GM12878 (cell line): ENCODE measurements around the gene PODN. TPM values are rescaled to one million over a fixed set of nuclear protein-coding genes. Genes with fewer than 3 reads are reported as not detected.

Experiments used
- ATAC-seq: fragments of 200-7000 bp; cut with Tn5 transposase; 3 replicates; pipeline ENCODE4 v1.9.1; 2020; ENCODE audit warnings: mild to moderate bottlenecking, moderate library complexity
- BruUV-seq: library from RNA; stranded (reverse); fragments of 400-500 nt; replicated peaks from 2 replicates; lab custom pipeline; 2021; lab: Mats Ljungman, UMichigan
- CTCF ChIA-PET: fragments of 300-600 bp; sonication (Branson Sonifier 250); formaldehyde crosslinking; extraction: SDS; loops from one replicate; lab custom pipeline; 2021; ENCODE audit warnings: inconsistent platforms; lab: Yijun Ruan, JAX
- POLR2A ChIA-PET: fragments of 350-600 bp; formaldehyde crosslinking; extraction: SDS; loops from one replicate; lab custom pipeline; 2021; ENCODE audit warnings: inconsistent platforms; lab: Charles Lee
- RAD21 ChIA-PET: fragments of 300-600 bp; sonication (Branson Sonifier 250); formaldehyde crosslinking; loops from one replicate; lab custom pipeline; 2023; ENCODE audit warnings: antibody characterized with exemption; ENCODE audit not compliant: unreplicated experiment; lab: Charles Lee
- SMC1A ChIA-PET: fragments of 300-600 bp; sonication (Branson Sonifier 250); formaldehyde crosslinking; loops from one replicate; lab custom pipeline; 2023; ENCODE audit not compliant: unreplicated experiment, uncharacterized antibody; lab: Charles Lee
- DNase-seq: peaks from one replicate; pipeline ENCODE4 v3.0.0-alpha.2; 2011; ENCODE audit warnings: low read depth, low spot score
- FAIRE-seq: peaks from 3 replicates; lab custom pipeline; 2011; peaks lifted over from hg19 to GRCh38; lab: Jason Lieb, UNC
- H2AFZ ChIP-seq: 2 replicates; pipeline ENCODE4 v1.6.0; 2011; ENCODE audit warnings: low read depth, low read length, control low read depth; ENCODE audit not compliant: control insufficient read depth
- H3K27ac ChIP-seq: 2 replicates; pipeline ENCODE4 v1.5.1; 2011; ENCODE audit warnings: control low read depth; ENCODE audit not compliant: control insufficient read depth, insufficient read depth
- H3K27me3 ChIP-seq, 2 experiments: replicated peaks in 1 of 2; 2 replicates each; pipeline versions ENCODE4 v1.6.0 to v1.6.1; 2011; ENCODE audit warnings: low read length in 1 of 2; ENCODE audit not compliant: control insufficient read depth in 2 of 2, insufficient read depth in 2 of 2
- H3K36me3 ChIP-seq, 2 experiments: 2 replicates each; pipeline ENCODE4 v1.5.1; 2011; ENCODE audit warnings: low read length in 1 of 2; ENCODE audit not compliant: control insufficient read depth in 2 of 2, insufficient read depth in 2 of 2
- H3K4me1 ChIP-seq: 2 replicates; pipeline ENCODE4 v1.6.1; 2011; ENCODE audit warnings: mild to moderate bottlenecking, low read length, moderate library complexity, mixed read lengths; ENCODE audit not compliant: control insufficient read depth, insufficient read depth
- H3K4me2 ChIP-seq: 2 replicates; pipeline ENCODE4 v1.6.0; 2011; ENCODE audit warnings: control low read depth; ENCODE audit not compliant: control insufficient read depth, insufficient read depth
- H3K4me3 ChIP-seq: fragments of 200-600 bp; sonication (generic); 2 replicates; pipeline ENCODE4 v1.5.1; 2016
- H3K79me2 ChIP-seq: 2 replicates; pipeline ENCODE4 v1.6.0; 2011; ENCODE audit warnings: low read length; ENCODE audit not compliant: control insufficient read depth, insufficient read depth
- H3K9ac ChIP-seq: 2 replicates; pipeline ENCODE4 v1.8.0; 2011; ENCODE audit warnings: low read length, control low read depth, mixed read lengths; ENCODE audit not compliant: control insufficient read depth, insufficient read depth
- H3K9me3 ChIP-seq: replicated peaks from 3 replicates; pipeline ENCODE4 v1.5.1; 2011; ENCODE audit warnings: mild to moderate bottlenecking, low read length; ENCODE audit not compliant: control insufficient read depth, insufficient read depth
- H4K20me1 ChIP-seq: 2 replicates; pipeline ENCODE4 v1.6.0; 2011; ENCODE audit not compliant: control insufficient read depth, insufficient read depth
- BACH1 ChIP-seq: fragments of 450-650 bp; IDR thresholded peaks from 2 replicates; pipeline ENCODE4 v1.6.1; 2017; ENCODE audit warnings: mild to moderate bottlenecking, borderline replicate concordance
- BCL3 ChIP-seq: IDR thresholded peaks from 2 replicates; pipeline ENCODE4 v1.6.1; 2011; ENCODE audit warnings: borderline replicate concordance, low read depth, mild to moderate bottlenecking, moderate library complexity, low read length; ENCODE audit not compliant: insufficient read depth, poor library complexity, severe bottlenecking
- IKZF1 ChIP-seq: fragments of 450-650 bp; conservative IDR thresholded peaks from 2 replicates; pipeline ENCODE4 v1.6.1; 2017; ENCODE audit warnings: antibody characterized with exemption, mild to moderate bottlenecking
- JUNB ChIP-seq: IDR thresholded peaks from 2 replicates; pipeline ENCODE4 v1.6.1; 2016; ENCODE audit warnings: antibody characterized with exemption, mild to moderate bottlenecking
- JUND ChIP-seq: IDR thresholded peaks from 2 replicates; pipeline ENCODE4 v1.6.1; 2012; ENCODE audit warnings: low read depth, mild to moderate bottlenecking, low read length, improper control_type of control experiment, moderate library complexity
- KAT2A ChIP-seq: conservative IDR thresholded peaks from 2 replicates; pipeline ENCODE4 v1.6.1; 2011; ENCODE audit warnings: low read depth, low read length; ENCODE audit not compliant: control insufficient read depth
- KLF5 ChIP-seq: fragments of 450-650 bp; IDR thresholded peaks from 2 replicates; pipeline ENCODE4 v1.6.1; 2014; ENCODE audit warnings: mild to moderate bottlenecking; ENCODE audit not compliant: partially characterized antibody
- MEF2B ChIP-seq: fragments of 450-650 bp; IDR thresholded peaks from 2 replicates; pipeline ENCODE4 v1.6.1; 2018; ENCODE audit warnings: mild to moderate bottlenecking, moderate library complexity; ENCODE audit not compliant: partially characterized antibody, poor library complexity, severe bottlenecking
- MTA2 ChIP-seq: fragments of 450-650 bp; IDR thresholded peaks from 2 replicates; pipeline ENCODE4 v1.6.1; 2016; ENCODE audit warnings: low read depth, mild to moderate bottlenecking, moderate library complexity
- PAX5 ChIP-seq: IDR thresholded peaks from 2 replicates; pipeline ENCODE4 v1.6.1; 2011; ENCODE audit warnings: low read depth, low read length, borderline replicate concordance
- POLR2AphosphoS2 ChIP-seq: IDR thresholded peaks from 2 replicates; pipeline ENCODE4 v1.6.1; 2011; ENCODE audit warnings: low read depth, mild to moderate bottlenecking, low read length, improper control_type of control experiment, moderate library complexity
- RAD51 ChIP-seq: fragments of 450-650 bp; IDR thresholded peaks from 2 replicates; pipeline ENCODE4 v1.6.1; 2016; ENCODE audit warnings: moderate library complexity, mild to moderate bottlenecking, inconsistent platforms
- SREBF1 ChIP-seq: IDR thresholded peaks from 2 replicates; pipeline ENCODE4 v1.6.1; 2012; ENCODE audit warnings: mild to moderate bottlenecking, low read length
- STAT1 ChIP-seq: fragments of 450-650 bp; conservative IDR thresholded peaks from 2 replicates; pipeline ENCODE4 v1.6.1; 2014; ENCODE audit warnings: antibody characterized with exemption, mild to moderate bottlenecking
- TBL1XR1 ChIP-seq: IDR thresholded peaks from 2 replicates; pipeline ENCODE4 v1.6.1; 2012; ENCODE audit warnings: low read depth, low read length, improper control_type of control experiment
- ZBTB33 ChIP-seq: fragments of 450-650 bp; IDR thresholded peaks from 2 replicates; pipeline ENCODE4 v1.6.1; 2017; ENCODE audit warnings: mild to moderate bottlenecking
- ZBTB4 ChIP-seq: fragments of 450-650 bp; formaldehyde crosslinking; IDR thresholded peaks from 2 replicates; pipeline ENCODE4 v1.4.0; 2022; ENCODE audit warnings: mild to moderate bottlenecking, moderate library complexity
- ZNF217 ChIP-seq: fragments of 450-650 bp; IDR thresholded peaks from 2 replicates; pipeline ENCODE4 v1.6.1; 2017; ENCODE audit warnings: antibody characterized with exemption, mild to moderate bottlenecking
- ZZZ3 ChIP-seq: IDR thresholded peaks from 2 replicates; pipeline ENCODE4 v1.6.1; 2011; ENCODE audit warnings: low read depth; ENCODE audit not compliant: control insufficient read depth, insufficient read length
- WGBS: methylation state at CpG from one replicate; pipeline ENCODE4 v1.1.6; 2016; ENCODE audit warnings: low lambda C conversion rate; ENCODE audit not compliant: insufficient replicate concordance, insufficient coverage; ENCODE audit errors: missing lambda C conversion rate; 5-methylcytosine and 5-hydroxymethylcytosine counted together
- in situ Hi-C: fragments of 300-500 bp; cut with MboI; formaldehyde crosslinking; loops from 9 replicates; pipeline ENCODE4 v1.14.3; 2018; ENCODE audit warnings: mixed read lengths
- intact Hi-C: fragments of 100-400 bp; cut with micrococcal nuclease; formaldehyde crosslinking; loops from one replicate; pipeline ENCODE4 v1.14.2; 2022; ENCODE audit not compliant: unreplicated experiment
- polyA plus RNA-seq, 11 experiments: library from polyadenylated mRNA; depleted of rRNA in 4 of 11; unstranded in 6 of 11; stranded (reverse) in 5 of 11; fragments of >200 nt; fragmentation: Nextera tagmentation in 4 of 11; fragmentation: Illumina TruSeq in 1 of 11; extraction: Ambion mirVana in 4 of 11; extraction: Trizol in 1 of 11; gene quantifications; 1 replicate in 1 of 11; 2 replicates in 10 of 11; pipeline versions ENCODE4 v1.2.1 to v1.2.3, GENCODE V29; 2011 to 2016; ENCODE audit warnings: inconsistent platforms in 2 of 11, missing spikeins in 2 of 11, low read depth in 1 of 11
- total RNA-seq, 4 experiments: library from RNA; depleted of rRNA in 3 of 4; stranded (reverse); fragments of >200 nt in 3 of 4; fragmentation: Illumina TruSeq in 1 of 4; extraction: Trizol in 1 of 4; gene quantifications; 2 replicates each; pipeline versions ENCODE4 v1.2.1 to v1.2.3, GENCODE V29; 2013 to 2021

PODN gene
- total and polyA plus RNA-seq, 10 of the 15 experiments (the other 5 are each of a cell fraction or from before 2014, with no cell fraction given): 0.10 TPM; not detected in 9

- in situ Hi-C loops: no loop called here
- ChIA-PET CTCF (no interaction called here), SMC1A (no interaction called here), POLR2A (no interaction called here), RAD21 (no interaction called here)
- BruUV-seq: no TSS peak
- H3K36me3 ChIP-seq: no peaks in the 10 kb centered on the region
- H2AFZ ChIP-seq: no peak overlapping the region
- no peaks in the 10 kb centered on the region; the same call in 2 of the 3 replicates for H3K9me3 ChIP-seq
- intact Hi-C loops: no loop called here
- H3K4me3 ChIP-seq: no peak overlapping the region
- no peaks in the 10 kb centered on the region for H4K20me1 ChIP-seq
- DNase-seq (no peak), ATAC-seq (no peak), FAIRE-seq (no peak)
- no peak overlapping the region for H3K9ac ChIP-seq
- 57% methylated on average over 11 of the region's 11 CpGs for WGBS
- no peaks in the 10 kb centered on the region; a peak in 1 of 4 replicates for H3K27me3 ChIP-seq
- TF ChIP-seq POLR2AphosphoS2: no peak
- no peak for TF ChIP-seq BACH1
- no peak for TF ChIP-seq TBL1XR1
- no peak for TF ChIP-seq BCL3
- no peak for TF ChIP-seq RAD51
- TF ChIP-seq JUNB: no peak
- no peak for TF ChIP-seq ZBTB4 (CRISPR knock-in tag)
- TF ChIP-seq ZBTB33: no peak
- TF ChIP-seq JUND: no peak
- no peak for TF ChIP-seq MEF2B
- TF ChIP-seq ZNF217: no peak
- TF ChIP-seq STAT1: no peak
- no peak for TF ChIP-seq KLF5
- no peak for TF ChIP-seq KAT2A
- TF ChIP-seq ZZZ3: no peak
- no peak for TF ChIP-seq IKZF1
- TF ChIP-seq SREBF1: no peak
- TF ChIP-seq MTA2: no peak
- no peak for TF ChIP-seq PAX5
- no peaks in the 10 kb centered on the region for H3K79me2 ChIP-seq
- no peak overlapping the region for H3K4me2 ChIP-seq
- H3K4me1 ChIP-seq: no peaks in the 10 kb centered on the region
- H3K27ac ChIP-seq: no peak overlapping the region
Observed at GRCh38 chr1:53116933-53117600, 55.1 kb downstream of the PODN start.
